Renal pelvis (tissue), 4 donors: ENCODE measurements around the gene LRRC4C. TPM values are rescaled to one million over a fixed set of nuclear protein-coding genes. Genes with fewer than 3 reads are reported as not detected.

Experiments
- DNase-seq: peaks from one replicate; pipeline ENCODE4 v3.0.0-alpha.2; 2013
- polyA plus RNA-seq, 3 donors: library from polyadenylated mRNA; unstranded; fragments of 120-200 nt; gene quantifications; one replicate each; pipeline ENCODE4 v1.2.1, GENCODE V29; 2013; ENCODE audit not compliant: insufficient read length in 3 of 3

LRRC4C gene
- polyA plus RNA-seq, 3 donors, result 13.1 to 13.8 (median 13.3) TPM

DNA sequence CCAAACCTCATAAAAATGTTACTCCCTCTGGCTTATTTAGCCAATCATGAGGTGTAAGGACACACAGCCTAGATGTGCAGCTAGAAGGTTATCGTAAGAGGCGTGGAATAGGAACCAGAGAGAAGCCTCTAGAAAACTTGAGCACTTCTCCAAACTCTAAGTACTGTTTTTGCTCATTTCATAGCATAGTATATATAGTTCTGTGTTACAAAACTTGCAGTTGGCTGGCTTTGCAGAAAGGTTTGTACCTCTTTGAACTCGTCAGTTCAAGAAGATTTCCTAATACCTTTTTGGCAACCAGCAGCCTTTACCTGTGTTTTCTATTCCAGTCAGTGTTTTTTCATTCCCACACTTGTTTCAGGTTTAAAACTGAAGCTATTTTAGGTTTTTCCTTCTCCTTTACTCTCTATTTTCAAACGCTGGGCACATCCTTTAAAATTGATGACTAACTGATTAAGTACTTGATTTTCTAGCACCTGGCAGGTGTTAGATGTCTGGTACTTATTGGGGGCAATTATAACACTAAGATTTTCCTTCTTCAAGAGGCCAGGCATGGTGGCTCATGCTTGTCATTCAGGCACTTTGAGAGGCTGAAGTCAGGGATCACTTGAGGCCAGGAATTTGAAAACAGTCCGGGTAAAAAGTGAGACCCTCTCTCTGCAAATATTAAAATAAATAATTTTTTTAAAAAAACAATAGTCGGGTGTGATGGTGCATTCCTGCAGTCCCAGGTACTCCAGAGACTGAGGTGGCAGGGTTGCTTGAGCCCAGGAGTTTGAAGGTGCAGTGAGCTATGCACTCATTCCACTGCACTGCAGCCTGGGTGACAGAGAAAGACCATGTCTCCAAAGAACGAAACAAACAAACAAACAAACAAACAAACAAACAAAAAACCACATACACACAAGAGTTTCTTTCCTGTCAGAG is 125.2 kb downstream of the LRRC4C start:
- DNase-seq, result no peak

DNA sequence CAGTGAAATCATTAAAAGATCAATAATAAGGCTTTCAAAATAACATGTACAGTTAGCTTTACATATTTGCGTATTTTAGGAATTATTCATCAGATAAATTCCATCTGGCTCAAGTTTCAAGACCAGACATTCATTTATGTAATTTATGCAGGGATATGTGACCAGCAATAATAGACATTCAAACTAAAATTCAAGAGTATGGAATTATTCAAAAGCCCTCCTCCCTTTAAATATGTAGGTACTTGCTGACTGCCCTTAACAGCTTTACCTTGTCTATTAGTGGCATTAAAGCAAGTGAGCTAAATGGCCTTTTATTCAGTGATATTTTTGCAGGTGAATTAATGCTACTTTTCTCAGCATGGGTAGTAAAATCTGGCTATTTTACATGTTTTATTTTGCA is 126.1 kb downstream of the LRRC4C start:
- no peak for DNase-seq

DNA sequence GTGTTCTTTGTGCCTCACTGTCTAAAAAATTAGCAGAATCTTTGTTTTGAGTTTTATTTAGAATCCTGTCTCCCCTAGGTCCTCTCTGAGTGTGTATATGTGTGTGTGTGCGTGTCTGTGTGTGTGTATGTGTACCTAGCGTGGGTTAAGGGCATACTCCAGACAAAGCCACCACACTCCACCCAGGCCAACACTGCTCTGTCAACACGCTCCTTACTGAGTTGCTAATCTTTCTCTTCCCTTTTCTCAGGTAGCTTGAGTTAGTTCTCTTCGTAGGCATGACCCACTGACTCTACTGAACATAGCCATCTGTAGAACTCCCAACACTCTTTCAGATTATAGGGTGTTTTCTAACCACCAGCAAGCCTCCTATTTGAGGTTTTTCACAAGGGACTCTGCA is 131.1 kb downstream of the LRRC4C start:
- DNase-seq, result no peak

DNA sequence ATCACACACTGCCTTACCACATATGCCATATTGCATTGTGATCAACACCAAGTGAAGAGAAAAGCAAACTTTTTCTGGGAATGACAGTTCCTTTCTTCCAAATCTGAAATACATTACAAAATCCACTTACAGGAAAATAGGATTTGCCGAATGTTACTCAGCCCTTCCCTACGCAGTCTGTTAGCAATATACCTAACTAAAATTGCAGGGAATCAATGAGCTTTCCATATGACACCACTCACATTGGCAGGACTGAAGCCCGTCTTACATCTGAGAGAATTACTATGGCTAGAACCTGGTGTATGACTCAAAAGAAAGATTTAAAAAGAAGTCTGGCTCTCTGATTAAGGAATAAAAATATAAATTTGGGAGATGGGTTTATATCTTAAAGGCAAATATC is 136.0 kb downstream of the LRRC4C start:
- DNase-seq, result no peak

DNA sequence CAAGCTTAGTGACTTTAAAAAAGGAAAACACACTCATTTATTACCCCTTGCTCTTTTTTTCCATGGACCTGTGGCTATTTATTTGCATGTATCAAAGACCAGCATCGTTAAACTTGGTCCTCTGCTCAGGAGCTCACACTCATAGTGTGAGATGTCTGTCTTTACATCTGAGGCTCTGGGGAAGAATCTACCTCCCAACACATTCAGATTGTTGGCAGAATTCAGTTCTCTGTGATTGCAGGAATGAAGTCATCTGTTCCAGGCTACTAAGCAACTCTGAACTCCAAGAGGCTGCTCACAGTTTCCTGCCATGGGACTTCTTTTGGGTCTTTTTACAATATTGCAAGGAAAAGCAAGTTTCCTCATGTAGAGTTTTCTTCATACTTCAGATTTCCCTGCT is 138.8 kb downstream of the LRRC4C start:
- no peak for DNase-seq

DNA sequence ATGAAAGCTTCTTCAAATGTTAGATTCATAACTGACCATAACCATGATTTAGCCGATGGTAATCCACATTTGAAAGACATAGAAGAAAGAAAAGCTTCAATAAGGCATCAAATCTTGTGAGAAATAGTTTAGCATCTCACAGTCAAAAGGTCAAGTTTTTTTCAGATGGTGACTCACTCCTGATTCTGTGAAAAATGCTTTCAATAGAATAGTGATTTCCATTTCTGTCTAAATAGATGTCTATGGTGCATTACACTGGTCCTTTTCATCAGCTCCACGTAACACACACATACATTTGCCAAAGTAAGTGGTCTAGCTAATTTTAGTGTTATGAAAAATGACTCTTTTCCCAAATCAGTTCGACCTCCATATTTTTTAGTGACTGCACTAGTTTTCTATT is 139.2 kb downstream of the LRRC4C start:
- DNase-seq, result no peak

DNA sequence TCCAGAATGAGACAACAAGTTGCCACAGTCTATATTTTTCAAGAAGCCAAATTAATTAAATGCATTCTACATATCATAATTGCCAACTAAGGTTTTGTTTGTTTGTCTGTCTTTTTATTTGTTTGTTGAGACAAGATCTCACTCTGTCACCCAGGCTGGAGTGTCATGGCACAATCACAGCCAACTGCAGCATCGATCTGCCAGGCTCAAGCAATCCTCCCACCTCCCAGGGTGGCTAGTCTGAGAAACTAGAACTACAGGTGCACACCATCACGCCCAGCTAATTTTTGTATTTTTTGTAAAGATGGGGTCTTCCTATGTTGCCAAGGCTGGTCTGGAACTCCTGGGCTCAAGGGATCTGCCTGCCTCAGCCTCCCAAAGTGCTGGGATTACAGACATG is 140.0 kb downstream of the LRRC4C start:
- DNase-seq, result no peak

DNA sequence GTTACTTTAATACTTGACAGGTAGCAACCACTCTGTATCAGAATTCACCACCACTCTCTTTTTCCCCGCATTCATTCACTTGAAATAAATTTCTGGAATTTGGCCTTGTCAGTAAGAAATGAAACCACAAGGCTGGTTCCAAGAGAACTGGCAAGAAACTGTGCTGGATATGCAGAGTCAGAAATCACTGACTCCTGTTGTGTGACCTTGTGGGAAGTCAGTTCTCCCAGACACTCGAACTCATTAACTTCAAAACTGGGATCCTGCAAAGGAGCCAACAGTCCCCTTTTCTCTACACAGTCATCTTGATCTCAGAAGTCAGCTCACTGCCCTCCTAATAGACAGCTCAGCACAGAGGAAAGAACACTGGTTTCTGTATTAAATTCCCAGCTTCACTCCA is 142.7 kb downstream of the LRRC4C start:
- no peak for DNase-seq

DNA sequence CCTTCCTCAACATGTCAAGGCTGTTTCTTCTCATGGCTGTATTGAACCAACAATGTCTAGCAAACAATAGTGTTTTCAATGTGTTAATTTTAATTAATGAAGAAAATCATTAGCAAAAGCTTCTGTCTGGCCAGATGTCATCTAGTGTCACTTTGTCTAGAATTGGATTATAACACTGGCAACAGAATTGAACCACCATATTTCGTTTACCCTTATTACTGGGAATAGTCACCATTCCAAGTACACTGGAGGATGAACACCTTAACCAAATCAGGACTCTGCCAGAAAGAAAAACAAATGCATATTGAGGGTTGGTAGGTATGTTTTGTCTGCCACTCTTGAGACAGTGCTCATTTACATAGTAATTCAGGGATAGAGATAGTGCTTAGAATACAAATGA is 146.2 kb downstream of the LRRC4C start:
- no peak for DNase-seq

DNA sequence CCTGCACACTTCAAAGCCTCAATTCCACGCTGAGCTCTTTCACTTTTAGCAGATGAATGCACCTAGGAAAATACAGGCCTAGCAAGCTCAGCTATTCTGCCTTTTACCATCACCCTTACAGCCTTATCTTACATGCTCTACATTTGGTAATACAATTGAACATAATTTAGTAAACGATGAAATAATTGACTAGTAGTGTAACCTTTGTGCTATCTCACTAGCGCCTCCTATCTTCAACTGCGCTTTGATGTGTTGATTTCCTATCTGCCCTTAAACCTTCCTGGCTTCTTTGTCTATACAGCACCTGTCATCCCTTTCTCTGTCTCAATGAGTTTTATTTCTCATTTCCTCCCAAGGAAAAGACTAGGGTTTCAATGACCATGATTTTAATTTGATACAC is 149.7 kb downstream of the LRRC4C start:
- DNase-seq, result no peak

DNA sequence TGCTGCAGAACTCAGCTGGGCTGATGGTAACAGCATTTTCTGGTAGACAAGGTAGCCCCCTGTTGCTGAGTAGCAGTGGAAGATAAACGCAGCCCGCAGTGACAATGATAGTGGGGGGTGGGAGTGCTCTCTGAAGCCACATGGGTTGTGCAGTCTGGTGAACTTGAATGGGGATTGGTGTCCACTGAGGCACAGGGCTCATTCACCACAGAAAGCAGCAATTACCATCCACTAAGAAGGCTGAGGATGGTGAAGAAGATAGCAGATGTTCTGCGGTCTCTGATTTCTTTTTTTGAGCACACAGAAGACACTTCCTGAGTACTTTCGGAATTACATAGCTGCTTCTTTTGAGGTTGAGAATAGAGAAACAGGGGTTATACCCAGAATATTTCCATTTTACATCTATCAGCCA is 150.3 kb downstream of the LRRC4C start:
- DNase-seq, result no peak

DNA sequence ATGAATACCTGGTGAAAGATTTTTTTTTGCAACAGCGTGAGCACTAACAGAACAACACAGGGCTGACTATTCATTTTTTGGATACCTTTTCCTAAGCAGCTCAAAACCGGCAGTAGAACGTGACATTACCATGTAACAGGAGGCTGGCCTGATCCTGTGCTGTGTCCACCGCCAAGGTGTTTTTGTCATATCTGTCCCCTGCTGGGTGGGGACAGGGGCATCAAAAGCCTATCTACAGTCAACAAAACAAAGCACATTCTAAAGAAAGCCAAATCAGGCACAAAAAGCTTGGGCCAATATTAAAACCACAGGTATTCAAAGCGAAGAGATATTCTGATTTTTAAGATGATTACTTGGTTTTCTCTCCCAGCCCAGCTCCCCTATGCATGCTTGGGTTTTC is 151.2 kb downstream of the LRRC4C start:
- no peak for DNase-seq

DNA sequence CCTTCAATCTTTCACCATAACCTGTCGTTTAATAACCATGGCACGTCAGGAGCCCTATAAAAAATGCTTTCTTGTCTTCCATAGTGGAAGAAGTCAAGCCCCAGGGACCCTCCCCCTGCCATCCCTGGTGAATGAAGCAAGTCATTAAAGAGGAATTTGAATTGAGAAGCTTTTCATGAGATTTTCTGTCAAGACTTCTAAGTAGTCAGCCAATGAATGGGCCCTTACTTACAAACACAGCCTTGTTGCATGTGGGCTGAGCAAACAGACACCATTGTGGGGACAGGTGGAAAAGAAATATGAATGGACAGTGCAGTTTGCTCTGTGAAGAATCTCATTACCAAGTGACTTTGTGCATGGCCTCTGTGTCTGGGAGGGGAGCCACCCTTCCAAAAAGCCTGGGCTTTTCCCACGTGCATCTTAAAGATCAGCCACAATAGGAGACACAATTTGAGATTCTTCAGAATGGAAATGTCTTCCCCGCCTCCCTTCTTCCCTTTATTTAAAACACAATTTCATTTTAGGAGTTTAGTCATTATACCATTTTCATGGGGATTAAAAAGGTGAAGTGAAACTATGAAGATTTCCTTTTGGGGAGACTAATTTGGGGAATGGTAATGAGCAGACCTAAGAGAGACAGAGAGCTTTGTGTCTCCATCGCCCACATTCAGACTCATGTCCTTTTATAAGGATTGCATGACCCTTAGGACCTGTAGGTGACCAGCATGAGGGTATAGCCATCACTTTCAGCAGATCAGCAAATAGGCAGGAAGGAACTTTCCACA is 152.0 kb downstream of the LRRC4C start:
- no peak for DNase-seq

DNA sequence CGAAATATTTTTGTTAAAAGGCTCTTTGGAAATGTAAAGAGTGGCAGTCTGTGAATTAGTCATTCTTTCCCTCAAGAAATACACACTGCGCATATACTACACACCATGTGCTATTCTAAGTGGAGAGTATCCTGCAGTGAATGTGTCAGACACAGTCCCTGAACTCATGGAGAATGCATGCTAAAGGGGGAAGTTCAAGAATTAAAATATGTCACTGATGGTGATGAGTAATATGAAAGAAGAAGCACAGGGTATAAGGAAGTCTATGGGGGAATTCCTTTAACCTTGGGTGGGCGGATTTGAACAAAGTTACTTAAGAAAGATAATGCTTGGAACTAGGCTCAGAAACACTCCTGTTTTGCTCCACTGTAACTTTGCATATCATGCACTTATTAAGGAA is 153.0 kb downstream of the LRRC4C start:
- no peak for DNase-seq

DNA sequence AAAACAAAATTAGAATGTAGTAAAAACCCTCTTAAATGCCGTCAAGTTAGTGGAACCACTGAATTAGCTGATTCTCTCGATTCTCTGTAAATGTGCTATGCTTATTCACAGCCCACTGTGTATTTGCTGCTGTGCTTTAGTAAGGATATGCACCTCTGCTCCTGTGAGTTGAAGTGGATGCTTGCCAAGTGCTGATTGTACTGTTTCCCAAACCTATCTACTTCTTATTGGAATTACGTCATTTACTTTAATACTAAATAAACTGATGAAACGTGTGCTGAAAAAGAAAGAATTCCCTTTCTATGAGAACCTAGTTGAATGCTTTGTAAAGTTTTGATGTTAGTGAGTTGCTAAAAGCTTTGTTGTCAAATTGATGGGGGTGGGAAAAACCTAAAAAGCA is 158.4 kb downstream of the LRRC4C start:
- no peak for DNase-seq

DNA sequence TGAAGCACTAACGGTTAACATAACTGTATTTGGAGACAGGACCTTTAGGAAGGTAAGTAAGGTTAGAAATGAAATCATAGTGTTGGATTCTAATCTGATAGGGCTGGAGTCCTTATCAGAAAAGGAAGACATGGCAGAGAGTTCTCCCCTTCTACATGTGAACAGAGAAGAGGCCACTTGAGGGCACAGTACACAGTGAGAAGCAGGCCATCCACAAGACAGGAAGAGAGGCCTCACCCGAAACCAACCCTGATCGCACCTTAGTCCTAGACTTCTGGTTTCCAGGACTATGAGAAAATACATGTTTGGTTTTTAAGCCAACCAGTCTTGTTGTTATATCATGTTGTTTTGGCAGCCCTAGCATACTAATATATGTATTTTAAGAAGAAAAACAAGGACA is 170.0 kb downstream of the LRRC4C start:
- no peak for DNase-seq

DNA sequence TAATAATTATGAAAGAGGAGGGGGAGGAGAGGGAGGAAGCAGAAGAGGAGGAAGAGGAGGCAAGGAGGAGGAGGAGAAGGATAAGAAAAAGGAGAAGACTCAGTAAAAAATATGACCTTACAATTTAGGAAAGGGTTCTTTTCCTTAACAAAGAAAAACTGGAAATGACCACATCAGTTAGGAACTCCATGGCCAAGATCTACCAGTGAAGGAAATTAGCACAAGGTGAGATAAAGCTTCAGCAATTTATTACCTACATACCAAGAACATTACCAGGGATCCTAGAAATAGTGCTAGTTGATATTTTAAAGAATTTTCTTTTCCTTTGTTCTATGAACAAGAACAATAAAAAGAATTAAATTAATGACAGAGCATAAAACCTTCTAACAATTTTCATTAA is 172.7 kb downstream of the LRRC4C start:
- DNase-seq, result no peak

DNA sequence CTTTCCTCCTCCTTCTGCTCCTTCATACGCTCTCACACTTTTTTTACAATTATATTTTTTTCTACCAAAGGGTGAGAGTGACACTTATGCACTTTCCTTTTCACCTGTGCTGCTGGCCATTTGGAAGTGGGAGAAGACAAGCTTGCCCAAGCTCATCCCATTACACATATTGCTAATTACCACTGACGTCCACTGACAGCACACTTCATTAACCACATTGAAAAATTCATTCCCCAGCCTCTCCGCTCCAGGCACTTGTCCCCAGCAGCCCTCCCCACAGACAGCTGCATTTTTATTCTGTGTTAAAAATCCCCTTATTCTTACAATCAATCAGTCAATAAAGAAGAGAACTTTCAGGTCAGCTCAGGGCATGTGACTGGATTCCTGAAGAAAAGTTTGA is 175.1 kb downstream of the LRRC4C start:
- DNase-seq, result no peak

DNA sequence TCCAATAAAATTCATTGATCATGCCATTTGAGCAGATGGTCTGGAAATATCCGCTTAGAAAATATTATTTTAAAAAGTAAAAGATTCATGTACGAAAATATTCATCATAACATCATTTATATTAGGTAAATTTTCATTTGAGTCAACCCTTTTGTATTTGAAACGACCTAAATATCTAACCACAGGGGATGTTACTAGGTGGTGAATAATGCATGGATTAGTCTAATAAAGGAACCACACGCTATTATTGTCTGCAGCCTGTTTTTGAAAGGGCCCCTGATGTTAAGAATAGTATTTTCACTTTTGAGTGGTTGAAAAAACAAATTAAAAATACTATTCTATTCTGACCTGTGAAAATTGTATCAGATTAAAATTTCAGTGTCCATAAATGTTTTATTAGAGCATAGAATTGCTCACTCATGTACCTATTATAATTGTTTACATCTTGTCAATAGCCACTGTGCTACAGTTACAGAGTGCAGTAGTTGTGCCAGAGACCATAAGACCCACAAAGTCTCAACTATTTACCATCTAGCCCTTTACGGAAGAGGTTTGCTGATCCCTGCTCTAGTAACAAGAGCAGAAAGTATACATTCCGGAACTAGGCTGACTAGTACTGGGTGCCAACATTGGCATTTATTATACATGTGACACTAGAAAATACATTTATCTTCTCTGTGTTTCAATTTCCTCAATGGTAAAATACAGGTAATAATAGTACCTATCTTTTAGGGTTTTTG is 176.1 kb downstream of the LRRC4C start:
- no peak for DNase-seq

DNA sequence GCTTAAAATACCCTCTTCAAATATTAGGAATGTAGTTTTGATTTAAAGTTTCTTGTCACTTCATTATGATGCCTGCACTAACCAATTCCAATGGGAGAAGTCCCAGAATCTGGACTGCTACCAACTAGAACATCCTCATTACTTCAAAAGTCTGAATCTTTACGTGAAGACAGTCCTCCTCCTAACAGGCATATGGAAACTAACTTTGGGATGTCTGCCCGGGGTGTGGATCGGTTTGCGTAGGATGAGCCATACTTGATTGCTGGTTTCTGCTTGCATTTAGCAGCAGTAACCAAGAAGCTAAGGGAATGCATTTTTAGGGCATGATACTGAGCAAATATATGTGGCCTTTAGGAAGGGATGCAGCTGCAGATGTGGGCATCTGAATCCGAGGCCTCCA is 177.1 kb downstream of the LRRC4C start:
- no peak for DNase-seq

DNA sequence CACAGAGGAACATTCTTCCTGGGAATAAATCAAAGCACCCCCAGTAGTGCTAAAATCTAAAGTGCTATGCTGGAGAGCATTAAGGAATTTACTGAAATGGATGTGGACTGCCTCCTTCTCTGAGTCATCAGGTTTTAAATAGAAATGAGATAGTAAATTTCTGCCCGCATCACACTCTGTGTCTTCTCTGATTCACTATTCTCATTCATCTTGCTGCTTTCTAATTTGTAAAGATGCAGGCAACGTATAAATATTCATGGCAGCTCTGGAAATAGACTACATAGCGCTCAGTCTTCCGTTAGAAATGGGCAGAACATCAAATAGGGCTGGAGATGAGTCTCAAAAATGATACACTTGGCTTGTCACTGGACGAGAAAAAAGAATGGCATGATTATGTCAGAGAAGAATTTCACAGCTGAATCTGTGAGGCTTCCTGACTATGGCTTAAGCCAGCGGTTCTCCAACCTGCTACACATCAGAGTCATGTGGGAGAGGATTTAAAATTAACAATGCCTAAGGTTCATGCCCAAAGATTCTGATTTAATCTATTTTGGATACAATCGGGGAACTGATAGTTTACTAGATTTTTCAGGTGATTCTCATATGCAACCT is 178.2 kb downstream of the LRRC4C start:
- DNase-seq, result no peak

DNA sequence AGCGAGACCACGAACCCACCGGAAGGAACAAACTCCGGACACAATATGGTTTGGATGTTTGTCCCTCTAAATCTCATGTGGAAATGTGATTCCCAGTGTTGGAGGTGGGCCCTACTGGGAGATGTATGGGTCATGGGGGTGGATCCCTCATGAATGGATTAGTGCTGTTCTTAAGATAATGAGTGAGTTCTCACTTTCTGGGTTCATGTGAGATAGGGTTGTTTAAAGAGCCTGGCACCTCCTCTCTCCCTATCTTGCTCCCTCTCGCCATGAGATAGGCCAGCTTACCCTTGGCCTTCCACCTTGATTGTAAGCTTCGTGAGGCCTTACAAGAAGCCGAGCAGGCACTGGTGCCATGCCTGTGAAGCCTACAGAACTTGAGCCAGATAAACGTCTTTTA is 184.6 kb downstream of the LRRC4C start:
- DNase-seq, result no peak
